PFSK-1 (cell line): ENCODE measurements around the gene ERC1.

Experiments
- FOXP2 ChIP-seq: optimal IDR thresholded peaks from 2 replicates; pipeline ENCODE3; 2011; ENCODE audit warnings: borderline replicate concordance, control low read depth, inconsistent platforms; ENCODE audit not compliant: insufficient read depth; ENCODE audit errors: extremely low read length, extremely low read depth
- POLR2AphosphoS5 ChIP-seq: IDR thresholded peaks from 2 replicates; pipeline ENCODE4 v1.6.1; 2012; ENCODE audit warnings: low read depth, mild to moderate bottlenecking, control low read depth, low read length, moderate library complexity
- SIN3A ChIP-seq: IDR thresholded peaks from 2 replicates; pipeline ENCODE4 v1.6.1; 2012; ENCODE audit warnings: mild to moderate bottlenecking, low read length, moderate library complexity, borderline replicate concordance; ENCODE audit not compliant: insufficient read depth
- TAF1 ChIP-seq: IDR thresholded peaks from 2 replicates; pipeline ENCODE4 v1.6.1; 2012; ENCODE audit warnings: low read length, control low read depth, borderline replicate concordance; ENCODE audit not compliant: insufficient read depth
- TF ChIP-seq, protein P1 (sequence below), 2 experiments: IDR thresholded peaks; 2 replicates each; pipeline versions ENCODE4 v1.6.1 to v1.8.0; 2011 to 2012; ENCODE audit warnings: low read depth in 2 of 2, low read length in 2 of 2, control low read depth in 1 of 2, inconsistent platforms in 1 of 2, mild to moderate bottlenecking in 1 of 2, moderate library complexity in 1 of 2; ENCODE audit not compliant: insufficient read depth in 1 of 2

The ERC1 gene

DNA sequence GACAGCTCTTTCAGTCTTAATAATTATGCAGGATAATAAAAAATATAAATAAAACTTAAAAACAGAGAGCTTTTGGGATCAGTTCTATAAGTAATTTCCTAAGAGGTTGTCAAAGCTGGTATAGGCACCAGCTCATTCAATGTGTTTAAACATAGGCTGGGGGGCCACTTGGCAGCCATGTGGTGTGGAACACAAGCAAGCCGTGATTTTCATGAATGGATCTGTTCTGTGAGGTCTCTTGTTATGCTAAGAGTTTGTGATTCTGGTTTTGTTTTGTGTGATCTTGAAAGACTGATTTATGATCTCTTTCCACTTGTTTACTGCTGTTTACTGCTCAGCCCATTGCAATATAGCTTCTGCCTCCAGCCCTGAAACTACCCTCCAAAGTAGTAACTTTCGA is 362.4 kb downstream of the ERC1 start:
- TF ChIP-seq TAF1 (no peak), SIN3A (no peak), FOXP2 (no peak), POLR2AphosphoS5 (no peak)
- TF ChIP-seq, protein P1, sequence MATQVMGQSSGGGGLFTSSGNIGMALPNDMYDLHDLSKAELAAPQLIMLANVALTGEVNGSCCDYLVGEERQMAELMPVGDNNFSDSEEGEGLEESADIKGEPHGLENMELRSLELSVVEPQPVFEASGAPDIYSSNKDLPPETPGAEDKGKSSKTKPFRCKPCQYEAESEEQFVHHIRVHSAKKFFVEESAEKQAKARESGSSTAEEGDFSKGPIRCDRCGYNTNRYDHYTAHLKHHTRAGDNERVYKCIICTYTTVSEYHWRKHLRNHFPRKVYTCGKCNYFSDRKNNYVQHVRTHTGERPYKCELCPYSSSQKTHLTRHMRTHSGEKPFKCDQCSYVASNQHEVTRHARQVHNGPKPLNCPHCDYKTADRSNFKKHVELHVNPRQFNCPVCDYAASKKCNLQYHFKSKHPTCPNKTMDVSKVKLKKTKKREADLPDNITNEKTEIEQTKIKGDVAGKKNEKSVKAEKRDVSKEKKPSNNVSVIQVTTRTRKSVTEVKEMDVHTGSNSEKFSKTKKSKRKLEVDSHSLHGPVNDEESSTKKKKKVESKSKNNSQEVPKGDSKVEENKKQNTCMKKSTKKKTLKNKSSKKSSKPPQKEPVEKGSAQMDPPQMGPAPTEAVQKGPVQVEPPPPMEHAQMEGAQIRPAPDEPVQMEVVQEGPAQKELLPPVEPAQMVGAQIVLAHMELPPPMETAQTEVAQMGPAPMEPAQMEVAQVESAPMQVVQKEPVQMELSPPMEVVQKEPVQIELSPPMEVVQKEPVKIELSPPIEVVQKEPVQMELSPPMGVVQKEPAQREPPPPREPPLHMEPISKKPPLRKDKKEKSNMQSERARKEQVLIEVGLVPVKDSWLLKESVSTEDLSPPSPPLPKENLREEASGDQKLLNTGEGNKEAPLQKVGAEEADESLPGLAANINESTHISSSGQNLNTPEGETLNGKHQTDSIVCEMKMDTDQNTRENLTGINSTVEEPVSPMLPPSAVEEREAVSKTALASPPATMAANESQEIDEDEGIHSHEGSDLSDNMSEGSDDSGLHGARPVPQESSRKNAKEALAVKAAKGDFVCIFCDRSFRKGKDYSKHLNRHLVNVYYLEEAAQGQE (IDR thresholded peaks at IDR 0.05; ENCODE audit: insufficient read depth in 1 of 2, low read depth in 2 of 2, low read length in 2 of 2): no peak

DNA sequence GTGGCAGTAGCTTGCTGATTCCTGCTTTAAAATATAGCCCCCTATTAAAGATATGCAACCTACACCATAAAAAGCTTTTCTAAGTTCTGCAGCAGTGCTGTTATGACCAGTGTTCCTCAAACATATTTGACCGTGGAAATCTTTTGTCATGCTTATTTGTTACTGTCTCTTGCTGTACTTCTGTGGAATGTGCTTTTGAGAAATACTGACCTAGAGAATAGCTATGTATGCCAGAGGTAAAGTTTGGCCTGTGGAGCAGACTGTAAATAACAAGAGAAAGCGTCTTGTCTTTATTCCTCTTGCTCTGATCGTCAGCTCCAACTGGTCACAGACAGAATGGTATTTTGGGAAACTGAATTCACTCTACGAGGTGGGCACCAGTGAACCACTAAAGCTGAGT is 364.4 kb downstream of the ERC1 start:
- TF ChIP-seq FOXP2: no peak
- TF ChIP-seq, protein P1 (IDR thresholded peaks at IDR 0.05; ENCODE audit: insufficient read depth in 1 of 2, low read depth in 2 of 2, low read length in 2 of 2): no peak
- TF ChIP-seq TAF1: no peak
- TF ChIP-seq POLR2AphosphoS5: no peak
- no peak for TF ChIP-seq SIN3A

DNA sequence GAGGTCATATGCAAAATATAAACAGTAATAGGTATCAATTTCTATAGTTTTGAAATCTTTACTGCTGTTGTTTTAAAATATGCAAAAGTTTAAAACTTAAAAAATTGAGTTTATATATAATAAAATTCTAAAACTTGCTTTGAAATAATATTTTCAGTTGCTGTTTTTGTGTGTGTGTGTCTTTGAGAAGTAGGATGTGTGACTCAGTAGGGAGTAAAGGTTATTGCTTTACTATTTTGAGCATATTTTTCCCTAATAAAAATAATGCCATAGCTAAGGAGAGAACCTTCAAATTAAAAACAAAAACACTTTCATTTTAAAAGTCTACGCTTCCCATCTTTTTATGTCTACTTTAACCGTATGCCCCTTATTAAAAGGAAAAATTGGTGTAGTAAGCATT is 365.3 kb downstream of the ERC1 start:
- TF ChIP-seq FOXP2: no peak
- no peak for TF ChIP-seq TAF1
- TF ChIP-seq, protein P1 (IDR thresholded peaks at IDR 0.05; ENCODE audit: insufficient read depth in 1 of 2, low read depth in 2 of 2, low read length in 2 of 2): no peak
- no peak for TF ChIP-seq POLR2AphosphoS5
- no peak for TF ChIP-seq SIN3A

DNA sequence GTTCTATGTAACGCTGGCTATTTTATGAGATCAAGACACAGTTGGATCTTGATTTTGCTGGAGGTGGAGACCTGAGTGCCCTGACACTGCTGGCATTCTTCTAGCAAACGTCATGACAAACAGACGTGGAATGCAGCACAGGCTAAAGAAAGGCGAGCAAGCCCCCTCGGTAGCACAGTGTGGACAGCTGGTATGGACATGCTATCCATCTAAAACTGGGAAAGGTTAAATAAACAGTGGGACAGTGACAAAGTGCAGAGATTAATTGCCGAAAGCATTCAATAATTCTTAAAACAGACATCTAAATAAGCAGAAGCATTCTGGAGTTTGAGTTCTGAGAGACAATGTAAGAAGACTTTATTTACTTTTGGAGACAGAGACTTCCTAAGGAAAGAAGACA is 366.1 kb downstream of the ERC1 start:
- no peak for TF ChIP-seq SIN3A
- no peak for TF ChIP-seq POLR2AphosphoS5
- TF ChIP-seq, protein P1 (IDR thresholded peaks at IDR 0.05; ENCODE audit: insufficient read depth in 1 of 2, low read depth in 2 of 2, low read length in 2 of 2): no peak
- no peak for TF ChIP-seq FOXP2
- TF ChIP-seq TAF1: no peak

DNA sequence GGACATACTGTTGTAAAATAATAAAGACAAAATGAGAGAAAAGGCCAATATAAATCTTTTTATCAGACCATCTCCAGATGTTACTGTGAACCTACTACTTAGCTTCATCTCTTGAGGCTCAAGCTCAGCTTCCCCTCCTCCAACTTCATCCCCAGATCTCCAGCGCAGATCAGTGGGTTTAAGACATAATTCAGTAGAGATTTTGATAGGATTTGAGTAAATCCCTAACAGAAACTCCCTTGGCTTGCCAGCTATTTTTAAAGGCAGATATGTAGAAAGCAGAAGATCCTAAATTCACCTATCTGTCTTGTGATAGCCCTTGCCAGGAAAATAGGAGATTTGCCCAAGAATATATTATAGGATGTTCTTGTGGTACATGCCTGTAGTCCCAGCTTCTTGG is 366.7 kb downstream of the ERC1 start:
- TF ChIP-seq, protein P1 (IDR thresholded peaks at IDR 0.05; ENCODE audit: insufficient read depth in 1 of 2, low read depth in 2 of 2, low read length in 2 of 2): no peak
- TF ChIP-seq SIN3A: no peak
- no peak for TF ChIP-seq FOXP2
- no peak for TF ChIP-seq POLR2AphosphoS5
- TF ChIP-seq TAF1: no peak
